Stimulated activated CD8-positive, alpha-beta memory T cell treated with anti-CD3 and anti-CD28 coated beads, Interleukin-4, amount 100 ng/mL, for 48 hours (primary cell): ENCODE results near the gene SLC25A11.

ENCODE experiments used
- DNase-seq: peaks from one replicate; pipeline ENCODE4 v3.0.0-alpha.2; 2020

The SLC25A11 gene, protein sequence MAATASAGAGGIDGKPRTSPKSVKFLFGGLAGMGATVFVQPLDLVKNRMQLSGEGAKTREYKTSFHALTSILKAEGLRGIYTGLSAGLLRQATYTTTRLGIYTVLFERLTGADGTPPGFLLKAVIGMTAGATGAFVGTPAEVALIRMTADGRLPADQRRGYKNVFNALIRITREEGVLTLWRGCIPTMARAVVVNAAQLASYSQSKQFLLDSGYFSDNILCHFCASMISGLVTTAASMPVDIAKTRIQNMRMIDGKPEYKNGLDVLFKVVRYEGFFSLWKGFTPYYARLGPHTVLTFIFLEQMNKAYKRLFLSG

DNA sequence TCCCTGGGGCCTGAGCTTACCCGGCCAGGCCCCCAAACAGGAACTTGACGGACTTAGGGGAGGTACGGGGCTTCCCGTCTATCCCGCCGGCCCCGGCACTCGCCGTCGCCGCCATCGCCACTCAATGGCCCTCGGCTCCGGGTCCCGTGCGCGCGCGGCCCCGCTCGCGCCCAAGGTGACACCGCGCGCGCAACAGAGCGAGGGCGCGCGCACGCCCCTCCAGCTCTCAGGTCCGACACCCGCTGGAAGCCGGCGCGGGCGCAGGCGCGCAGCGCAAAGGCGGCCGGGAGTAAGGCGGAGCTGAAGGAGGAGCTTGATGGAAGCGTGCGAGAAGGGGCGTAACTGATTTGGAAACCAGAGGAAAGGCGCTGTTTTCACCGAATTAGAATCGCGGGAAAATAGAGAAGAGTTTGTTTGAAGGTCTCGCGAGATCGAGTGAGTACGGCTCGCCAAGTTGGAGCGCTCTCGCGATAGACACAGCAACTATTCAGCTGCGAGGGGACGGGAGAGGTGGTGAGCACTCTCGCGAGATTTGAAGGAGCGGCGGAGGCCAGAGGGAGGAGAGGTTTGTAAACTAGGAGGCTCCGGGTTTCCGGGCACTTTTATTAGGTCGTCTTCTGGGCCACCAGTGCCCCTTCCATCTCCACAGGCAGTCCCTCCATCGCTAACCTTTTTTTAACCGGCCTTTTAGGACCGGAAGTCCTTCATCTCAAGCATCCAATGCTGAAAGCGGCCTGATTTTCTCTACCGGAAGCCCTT lies at the start of gene SLC25A11, which contains the start of gene RNF167:
SLC25A11 (minus strand) TSS at position 251 of the 759 bp plus-strand sequence; CDS start at position 115, 136 bp downstream.
RNF167 (plus strand) TSS at position 473 of the 759 bp plus-strand sequence. CDS start 642 bp downstream, outside the sequence.
- DNase-seq = peak; percentile 95

DNA sequence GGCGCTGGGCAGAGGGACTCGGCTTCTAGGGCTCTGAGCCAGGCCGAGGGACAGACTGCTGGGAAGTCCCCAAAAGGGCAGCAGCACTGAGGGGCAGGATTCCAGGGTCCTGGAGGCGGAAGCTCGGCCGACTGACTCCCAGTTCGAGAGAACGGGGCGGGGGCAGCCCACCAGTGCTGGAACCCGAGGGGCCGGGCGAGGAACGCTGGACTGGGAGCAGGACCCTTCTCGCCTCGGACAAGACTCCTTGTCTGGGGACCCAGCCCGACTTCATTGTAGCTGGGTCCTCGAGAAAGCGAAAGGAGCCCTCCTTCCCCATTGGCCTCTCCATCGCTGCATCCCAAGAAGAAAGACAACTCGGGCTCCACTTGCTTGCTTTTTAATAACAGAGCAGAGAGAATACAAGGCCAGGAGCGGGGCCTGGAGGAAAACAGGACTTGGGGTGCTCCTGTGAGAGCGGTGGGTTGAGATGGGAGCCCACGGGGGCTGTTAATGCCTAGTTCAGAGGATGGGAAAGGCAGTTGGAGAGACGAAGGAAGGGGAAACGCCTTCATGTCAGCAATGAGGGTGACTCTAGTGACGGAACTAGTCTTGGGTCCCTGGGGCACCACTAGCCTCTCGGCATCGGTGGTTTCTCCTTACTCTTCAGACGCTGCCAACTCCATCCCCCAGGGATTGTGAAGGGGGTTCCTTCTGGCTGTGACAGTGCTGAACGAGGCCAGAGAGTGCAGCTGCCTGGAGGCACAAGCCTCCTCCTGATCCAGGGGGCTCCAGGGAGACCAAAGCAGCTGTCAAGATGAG lies 48.1 kb upstream of the SLC25A11 start:
- DNase-seq = no peak

DNA sequence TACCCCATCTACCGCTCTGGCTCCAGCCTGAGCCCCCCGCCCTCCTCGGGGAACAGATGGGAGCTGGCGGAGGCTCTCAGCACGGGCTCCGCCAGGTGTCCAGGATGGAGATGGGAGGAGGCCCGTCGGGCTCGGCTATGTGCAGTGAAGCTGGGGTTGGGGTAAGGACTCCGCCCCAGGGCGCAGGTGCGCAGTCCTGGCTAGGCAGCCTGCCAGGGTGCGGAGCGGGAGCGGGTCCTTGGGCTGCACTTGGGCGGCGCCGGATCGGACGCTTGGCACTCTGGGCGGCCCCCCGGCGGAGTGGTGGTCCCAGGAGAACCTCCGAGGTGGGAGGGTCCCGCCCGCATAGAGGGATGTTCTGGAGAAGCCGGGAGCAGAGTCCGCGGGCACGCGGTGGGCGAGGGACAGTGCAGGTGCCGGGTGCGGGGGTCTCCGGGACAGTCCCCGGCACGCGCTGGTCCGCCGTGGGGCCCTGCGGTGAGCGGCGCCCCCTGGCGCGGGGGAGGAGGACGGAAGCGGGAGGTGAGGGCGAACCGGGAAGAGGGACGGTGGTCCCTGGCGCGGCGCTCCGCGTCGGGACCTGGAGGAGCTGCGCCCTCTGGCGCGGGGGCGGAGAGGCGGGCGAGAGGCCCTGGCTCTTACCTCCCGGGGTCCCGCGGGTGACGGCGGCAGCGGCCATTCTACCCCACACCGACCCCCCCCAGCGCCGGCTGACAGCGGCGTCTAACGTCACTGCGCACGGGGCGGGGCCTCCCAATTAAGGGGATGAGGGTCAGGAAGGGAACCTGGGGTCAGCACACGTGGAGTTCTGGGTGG lies 47.3 kb upstream of the SLC25A11 start, which contains the start of gene CAMTA2:
CAMTA2 (minus strand) TSS at position 725 of the 816 bp plus-strand sequence. CDS start 1,453 bp downstream, outside the sequence.
- peak; percentile 96 for DNase-seq

DNA sequence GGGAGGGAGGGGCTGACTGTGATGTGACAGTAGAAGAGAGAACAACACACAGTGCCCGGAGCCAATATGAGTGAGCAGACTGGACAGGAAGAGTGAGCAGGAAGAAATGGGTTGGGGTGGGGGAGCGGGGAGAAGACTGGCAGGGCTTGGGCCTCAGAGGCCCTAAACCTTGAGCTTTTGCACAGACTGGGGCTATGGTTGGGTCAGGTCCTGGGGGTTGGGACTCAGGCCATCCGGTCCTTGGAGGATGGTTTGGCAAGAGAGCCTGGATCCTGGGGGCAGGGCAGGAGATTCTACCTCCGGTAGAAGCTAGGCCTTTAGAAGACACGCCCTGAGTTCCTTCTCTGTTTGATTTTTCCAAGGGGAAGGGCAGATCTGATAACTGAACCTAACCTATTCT lies 46.6 kb upstream of the SLC25A11 start:
- no peak for DNase-seq

DNA sequence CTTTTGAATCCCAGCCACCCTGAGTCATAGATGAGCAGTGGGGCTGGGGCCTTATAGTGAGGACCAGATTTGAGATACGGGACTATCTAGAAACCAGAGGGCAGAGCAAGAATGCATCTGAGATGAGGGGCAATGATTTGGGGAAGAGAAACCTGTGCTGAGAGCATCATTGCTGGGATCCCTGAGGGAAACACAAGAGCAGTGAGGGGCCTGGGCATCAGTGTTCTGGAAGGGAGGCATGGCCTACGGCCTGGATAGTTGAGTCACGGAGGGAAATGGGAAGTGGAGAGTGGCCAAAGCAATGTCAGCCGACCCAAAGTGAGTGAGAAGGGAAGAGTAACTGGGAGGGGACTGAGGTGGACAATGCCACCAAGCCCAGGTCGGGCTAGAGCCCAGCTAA lies 42.5 kb upstream of the SLC25A11 start:
- DNase-seq = no peak

DNA sequence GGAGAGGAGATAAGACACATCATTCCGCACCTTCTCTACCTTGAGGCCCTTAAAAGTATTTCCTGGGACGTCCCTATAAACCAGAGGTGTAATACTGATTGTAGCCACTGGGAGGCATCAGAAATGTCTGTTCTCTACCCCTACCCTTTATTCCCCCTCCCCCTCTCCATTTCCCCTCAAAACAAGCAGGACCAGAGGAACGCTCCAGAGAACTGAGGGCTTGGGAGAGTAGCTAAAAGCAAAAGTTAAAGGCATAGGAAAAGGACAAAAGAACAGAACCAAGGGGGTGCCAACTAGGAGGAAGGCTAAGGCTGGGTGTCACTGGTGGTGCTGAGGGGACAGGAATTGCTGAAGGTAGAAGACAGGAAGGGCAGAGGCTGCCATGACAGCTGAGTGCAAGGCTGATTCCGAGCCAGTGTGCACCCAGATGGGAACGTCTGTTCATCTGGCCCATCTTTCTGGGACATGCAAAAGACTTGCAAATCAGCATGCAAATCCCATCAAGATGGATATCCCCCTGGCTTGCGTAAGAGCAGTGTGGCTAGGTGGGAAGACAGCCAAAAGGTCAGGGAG lies 40.9 kb upstream of the SLC25A11 start:
- DNase-seq = no peak

DNA sequence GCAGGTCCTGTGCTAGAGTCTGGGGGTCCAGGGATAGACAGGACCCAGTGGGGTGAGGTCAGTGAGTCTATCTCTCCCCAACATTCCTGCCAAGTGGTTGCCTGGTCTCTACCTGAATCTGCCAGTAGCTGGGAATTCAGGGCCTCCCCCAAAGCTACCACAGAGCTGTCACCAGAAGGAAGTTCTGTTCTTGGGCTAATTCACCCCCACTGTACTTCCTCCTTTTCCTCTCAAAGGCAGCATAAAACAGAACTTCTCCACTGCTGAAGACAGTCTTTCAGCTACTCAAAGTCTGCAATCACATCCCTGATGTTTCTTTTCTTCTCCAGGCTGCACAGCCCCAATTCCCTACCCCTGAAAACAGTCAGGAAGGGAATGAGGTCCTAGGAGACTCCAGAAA lies 38.9 kb upstream of the SLC25A11 start:
- no peak for DNase-seq

DNA sequence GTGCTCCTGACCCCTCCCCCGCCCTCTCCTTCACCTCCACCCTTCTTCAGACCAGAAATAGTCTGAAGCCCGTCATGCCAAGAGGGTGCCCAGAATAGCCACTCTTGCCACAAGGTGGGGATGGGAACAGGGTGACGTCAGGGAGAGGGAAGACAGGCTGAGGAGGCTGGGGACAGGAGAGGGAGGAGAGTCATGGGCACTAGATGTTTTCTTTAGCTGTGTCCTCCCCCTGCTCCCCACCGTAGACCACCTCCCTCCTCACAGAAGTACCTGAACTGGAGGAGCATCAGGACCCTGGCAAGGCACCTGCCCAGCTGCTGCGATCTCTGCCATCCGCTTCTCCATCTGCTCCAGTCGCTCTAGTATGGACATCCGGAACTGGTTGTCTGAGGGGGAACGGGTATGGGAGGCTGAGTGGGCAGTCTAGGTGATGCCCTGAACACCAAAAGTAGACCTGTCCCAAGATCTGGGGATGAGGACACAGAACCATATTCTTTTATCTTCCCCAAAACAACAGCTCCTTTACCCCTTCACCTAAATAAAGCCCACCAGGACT lies 34.3 kb upstream of the SLC25A11 start:
- DNase-seq = no peak

DNA sequence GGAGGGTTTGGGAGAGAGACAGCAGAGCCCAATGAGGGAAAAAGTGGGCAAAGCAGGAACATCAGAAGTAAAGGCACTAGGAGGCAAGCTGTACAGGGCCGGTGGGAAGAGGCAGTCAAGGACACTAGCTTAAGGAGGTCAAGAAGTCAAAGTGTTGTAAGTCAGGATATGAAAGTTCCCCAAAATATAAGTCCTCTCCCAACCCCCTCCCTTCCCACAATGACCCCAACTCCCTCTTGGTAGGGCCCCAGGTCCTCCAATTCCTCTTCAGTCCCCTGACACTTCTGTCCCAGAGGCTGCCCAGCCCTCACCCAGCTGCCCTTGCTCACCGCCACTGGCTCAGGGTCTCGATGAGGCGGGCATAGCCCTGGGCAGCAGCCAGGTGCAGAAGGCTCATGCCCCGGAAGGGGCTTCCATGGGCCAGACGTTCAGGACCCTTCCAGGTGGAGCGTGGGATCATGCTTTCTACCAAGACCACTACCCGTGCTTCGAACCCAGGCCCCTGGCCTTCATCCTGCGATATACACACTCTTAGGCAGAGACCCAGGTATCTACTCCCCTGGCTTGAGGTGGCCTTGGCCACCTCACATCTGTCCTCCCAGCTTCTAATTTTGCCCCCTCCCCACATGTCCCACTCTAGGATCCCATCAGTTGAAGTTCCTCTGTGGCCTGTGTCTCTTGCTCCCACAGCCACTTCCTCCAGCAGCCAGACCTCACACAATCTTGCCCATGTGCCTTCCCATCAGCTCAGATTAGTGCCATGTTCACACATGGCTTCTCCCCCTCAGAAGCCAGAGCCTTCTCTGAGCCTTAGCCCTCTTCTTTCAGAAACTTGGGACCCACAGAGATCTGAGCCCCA lies 33.6 kb upstream of the SLC25A11 start:
- DNase-seq = no peak

DNA sequence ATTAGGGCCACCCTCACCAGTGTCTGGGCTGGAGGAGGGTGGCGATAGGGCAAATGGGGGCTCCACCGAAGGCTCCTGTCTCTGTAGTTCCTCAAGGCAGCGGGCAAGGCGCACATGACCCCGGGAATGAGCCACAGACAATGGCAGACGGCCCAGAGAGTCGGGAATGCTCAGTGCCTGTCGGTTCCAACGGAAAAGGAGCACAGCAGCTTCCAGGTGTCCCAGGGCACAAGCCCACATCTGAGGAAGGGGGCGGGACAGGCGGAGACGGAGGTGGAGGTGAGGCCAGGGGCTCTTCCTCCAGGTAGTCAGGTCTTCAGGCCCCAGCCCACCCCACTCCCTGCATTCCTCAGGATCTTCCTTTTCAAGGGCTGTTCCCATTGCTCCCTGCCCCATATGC lies 32.9 kb upstream of the SLC25A11 start:
- DNase-seq = no peak

DNA sequence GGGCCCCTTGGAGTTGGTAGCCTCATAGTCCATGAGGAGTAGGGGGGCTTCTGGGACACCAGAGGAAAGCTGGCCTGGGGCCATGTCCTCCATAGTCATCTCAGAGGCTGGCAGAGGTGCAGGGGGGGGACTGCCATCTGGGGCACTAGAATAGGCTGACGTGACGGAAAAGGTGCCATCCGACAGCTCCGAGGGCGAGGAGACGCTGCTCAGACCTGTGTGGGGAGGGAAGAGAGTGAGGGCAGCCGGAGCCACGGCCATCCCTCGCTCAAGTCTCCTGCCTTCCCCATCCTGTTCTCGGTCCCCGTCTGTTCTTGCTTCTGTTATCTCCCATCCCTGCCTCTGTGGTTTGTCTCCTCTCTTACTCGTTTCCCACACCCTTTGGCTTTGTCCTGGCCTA lies 32.5 kb upstream of the SLC25A11 start:
- DNase-seq = no peak

DNA sequence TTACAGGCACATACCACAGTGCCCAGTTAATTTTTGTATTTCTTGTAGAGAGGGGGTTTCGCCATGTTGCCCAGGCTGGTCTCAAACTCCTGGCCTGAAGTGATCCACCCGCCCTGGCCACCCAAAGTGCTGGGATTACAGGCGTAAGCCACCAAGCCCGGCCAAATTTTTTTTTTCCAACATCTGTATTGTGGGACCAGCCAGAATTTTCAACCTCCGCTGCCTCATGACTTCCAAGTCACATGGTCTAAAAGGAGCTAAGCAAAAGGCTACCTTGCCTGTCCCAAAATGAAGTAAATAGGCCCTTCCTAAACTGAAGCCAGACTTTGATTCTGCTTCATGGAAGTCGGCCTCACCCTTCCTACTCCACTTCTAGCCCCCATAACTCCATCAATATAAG lies 32.0 kb upstream of the SLC25A11 start:
- DNase-seq = no peak

DNA sequence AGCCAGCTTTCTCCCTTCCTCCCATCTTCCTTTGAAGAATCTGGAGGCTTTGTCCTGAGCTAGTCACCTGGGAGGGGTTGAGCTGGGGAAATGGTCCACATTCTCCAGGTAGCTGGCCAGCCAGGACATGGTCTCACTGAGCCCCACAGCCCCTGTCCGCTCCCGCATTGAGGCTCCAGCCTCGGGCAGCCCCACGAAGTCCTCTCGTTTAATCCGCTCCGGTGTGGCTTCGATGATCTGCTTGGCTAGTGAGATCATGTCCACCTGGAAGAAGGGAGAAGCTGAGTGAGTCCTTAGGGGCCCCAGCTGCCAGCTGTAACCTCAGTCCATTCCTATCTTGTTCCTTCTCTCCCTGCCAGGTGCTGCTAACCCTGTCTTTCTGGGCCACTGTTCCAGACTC lies 30.4 kb upstream of the SLC25A11 start:
- no peak for DNase-seq

DNA sequence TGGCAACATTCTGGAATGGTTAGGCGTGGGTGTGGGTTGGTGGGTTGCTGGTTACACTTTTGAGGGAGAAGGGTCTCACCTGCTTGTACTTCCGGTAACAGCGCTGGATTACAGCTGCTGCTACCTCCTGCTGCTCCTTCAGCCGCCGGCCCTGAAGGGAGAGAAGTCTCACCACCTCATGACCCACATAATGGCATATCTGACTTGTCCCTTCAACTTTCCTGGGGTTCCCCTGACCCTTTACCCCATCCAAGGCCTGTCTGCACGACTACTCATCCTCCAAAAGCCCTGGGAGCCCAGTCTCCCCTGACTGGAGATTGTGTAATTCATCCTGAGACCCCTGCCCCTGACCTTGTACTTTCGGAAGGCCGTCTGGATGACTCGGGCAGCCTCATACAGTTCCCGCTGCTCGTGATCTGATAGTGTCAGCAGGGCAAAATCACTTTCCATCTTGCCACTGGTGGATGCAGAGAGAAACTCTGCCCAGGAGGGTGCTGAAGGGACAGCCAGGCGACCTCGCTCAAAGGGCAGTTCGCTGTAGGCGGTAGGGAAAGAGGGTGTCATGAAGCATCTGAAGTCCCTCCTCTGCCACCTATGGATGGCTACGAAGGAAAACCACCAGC lies 29.8 kb upstream of the SLC25A11 start:
- DNase-seq = peak; percentile 64

DNA sequence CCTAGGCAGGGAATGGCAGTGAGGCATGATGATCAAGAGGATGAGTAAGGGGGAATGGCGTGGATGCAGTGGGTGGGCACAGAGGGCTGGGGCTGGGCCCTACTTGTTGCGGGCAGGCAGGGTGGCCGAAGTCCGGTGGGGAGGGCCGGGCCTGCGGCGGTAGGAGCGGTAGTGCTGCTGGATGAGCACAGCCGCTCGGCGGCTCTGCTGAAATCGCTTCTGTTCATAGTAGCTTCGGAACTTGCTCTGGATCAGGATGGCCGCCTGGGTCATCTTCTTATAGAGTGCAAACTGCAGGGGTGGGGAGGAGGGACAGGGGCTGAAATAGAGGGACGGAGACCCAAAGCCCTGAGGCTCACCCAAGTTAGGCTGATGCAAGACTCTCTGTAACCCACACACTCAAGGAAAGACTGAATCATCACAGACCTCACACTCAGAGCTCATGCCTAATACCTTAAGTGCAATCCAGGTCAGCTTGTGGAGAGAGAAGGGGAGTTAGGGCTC lies 29.3 kb upstream of the SLC25A11 start:
- DNase-seq = peak; percentile 71

DNA sequence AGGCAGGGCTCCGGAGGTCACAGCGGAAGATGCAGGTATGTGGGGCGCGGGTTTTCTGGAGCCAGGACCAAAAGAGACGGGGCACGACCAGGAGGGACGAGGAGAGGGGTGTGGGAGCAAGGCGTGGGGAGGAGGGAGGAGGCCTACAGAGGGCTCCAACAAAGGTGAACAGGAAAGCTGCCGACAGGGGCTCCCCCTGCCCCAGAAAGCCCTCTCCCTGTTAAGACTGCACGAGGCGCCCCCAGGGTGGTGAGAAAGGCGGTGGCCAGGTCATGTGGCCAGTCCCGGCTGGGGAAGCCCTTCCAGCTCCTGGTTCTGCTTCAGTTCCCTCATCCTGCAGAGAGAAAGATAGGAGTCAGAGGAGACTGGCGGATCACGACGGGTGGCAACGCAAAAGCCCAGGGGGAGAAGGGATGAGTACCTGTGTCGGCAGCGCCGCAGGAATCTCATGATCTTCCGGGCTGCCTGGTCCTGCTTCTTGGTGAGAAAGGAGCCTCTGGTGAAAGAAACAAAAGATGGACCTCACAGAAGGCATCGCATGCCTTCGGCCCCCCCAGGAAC lies 28.7 kb upstream of the SLC25A11 start:
- peak; percentile 66 for DNase-seq

DNA sequence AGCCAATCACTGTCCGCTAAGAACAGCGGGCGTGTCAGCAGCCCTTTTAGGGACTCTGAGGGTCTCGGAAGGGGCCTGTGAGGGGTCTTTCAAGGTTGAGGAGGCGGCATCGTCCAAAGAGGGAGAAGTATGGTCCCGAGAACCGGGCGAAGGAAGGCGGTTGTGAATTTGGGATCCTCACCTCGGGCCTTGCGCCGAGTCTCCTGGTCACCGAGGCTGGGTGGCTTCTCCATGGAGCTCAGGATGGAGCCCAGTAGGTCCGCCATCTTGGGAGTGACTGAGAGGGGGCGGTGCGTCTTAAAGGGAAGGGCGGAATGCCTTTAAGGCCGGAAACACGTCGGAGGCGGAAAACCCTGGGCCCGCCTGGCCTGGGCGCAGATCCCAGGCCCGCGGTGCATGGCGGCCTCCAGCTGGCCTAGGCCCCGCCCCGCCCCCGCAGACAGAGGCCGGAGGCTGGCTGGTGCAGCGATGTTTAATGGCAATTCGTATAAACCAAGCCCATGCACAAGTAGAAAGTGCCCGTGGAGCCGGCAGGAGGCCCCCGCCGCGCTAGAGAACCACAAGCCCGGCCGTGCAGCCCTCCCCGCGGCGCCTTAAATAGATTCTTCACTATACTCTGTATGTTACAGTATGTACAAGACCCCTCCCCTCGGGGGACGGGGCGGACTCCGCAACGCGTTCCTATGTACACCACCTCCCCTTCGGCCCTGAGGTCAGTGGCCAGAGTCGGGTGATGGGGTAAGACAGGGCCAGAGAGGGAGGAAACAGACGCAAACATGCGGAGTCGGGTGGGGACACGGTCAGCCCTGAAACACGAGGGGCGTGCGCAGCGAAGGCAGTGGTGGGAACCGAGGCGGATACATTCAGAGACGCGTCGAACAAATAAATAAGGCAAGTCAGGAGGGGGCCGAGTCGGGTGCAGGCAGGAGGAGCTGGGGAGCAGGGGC lies 28.0 kb upstream of the SLC25A11 start, which contains the start of gene SPAG7:
SPAG7 (minus strand) TSS at position 279 of the 947 bp plus-strand sequence; CDS start at position 266, 13 bp downstream.
- peak; percentile 96 for DNase-seq
